Hepatocyte (in vitro differentiated cells): ENCODE results near the gene PROKR1.

Experiments
- CTCF ChIP-seq: fragments of 200-600 bp; sonication (generic); IDR thresholded peaks from 2 replicates; pipeline ENCODE4 v1.5.1; 2016; ENCODE audit warnings: antibody characterized with exemption, mild to moderate bottlenecking; ENCODE audit not compliant: poor library complexity
- EZH2 ChIP-seq: fragments of 200-600 bp; sonication (generic); IDR thresholded peaks from 2 replicates; pipeline ENCODE4 v1.6.1; 2016; ENCODE audit warnings: antibody characterized with exemption, mild to moderate bottlenecking, borderline replicate concordance

- TF ChIP-seq CTCF, result no peak
- no peak for TF ChIP-seq EZH2
These were observed 24.0 kb downstream of the PROKR1 start for GRCh38 chr2:68667371-68667770.
